H9 (cell line): ENCODE data around the gene NHSL1. TPM values are rescaled to one million over a fixed set of nuclear protein-coding genes. Genes with fewer than 3 reads are reported as not detected.

Experiments
- DNase-seq: peaks from one replicate; pipeline ENCODE4 v3.0.0-alpha.2; 2017
- H2AFZ ChIP-seq: one replicate; pipeline ENCODE4 v1.6.1; 2013; ENCODE audit warnings: mild to moderate bottlenecking, low read length, control low read depth, moderate library complexity
- H2AK5ac ChIP-seq: 2 replicates; pipeline ENCODE4 v1.6.1; 2013; ENCODE audit warnings: low read length, control low read depth, mixed read lengths; ENCODE audit not compliant: insufficient read length
- H2BK120ac ChIP-seq: one replicate; pipeline ENCODE4 v1.6.1; 2013; ENCODE audit warnings: low read depth, mild to moderate bottlenecking, low read length, control low read depth, inconsistent platforms; ENCODE audit not compliant: poor library complexity, severe bottlenecking
- H2BK12ac ChIP-seq: 2 replicates; pipeline ENCODE4 v1.6.1; 2013; ENCODE audit warnings: low read length, control low read depth, mixed read lengths, low read depth; ENCODE audit not compliant: insufficient read length
- H2BK15ac ChIP-seq: 2 replicates; pipeline ENCODE4 v1.6.1; 2013; ENCODE audit warnings: low read depth, low read length, control low read depth
- H2BK20ac ChIP-seq: one replicate; pipeline ENCODE4 v1.6.1; 2013; ENCODE audit warnings: low read depth, mild to moderate bottlenecking, low read length, control low read depth, inconsistent platforms; ENCODE audit not compliant: poor library complexity, severe bottlenecking
- H2BK5ac ChIP-seq: 2 replicates; pipeline ENCODE4 v1.6.1; 2013; ENCODE audit warnings: low read length, control low read depth, mixed read lengths; ENCODE audit not compliant: insufficient read length
- H3K14ac ChIP-seq: 2 replicates; pipeline ENCODE4 v1.6.1; 2013; ENCODE audit warnings: low read length, control low read depth; ENCODE audit not compliant: insufficient read depth
- H3K18ac ChIP-seq: 2 replicates; pipeline ENCODE4 v1.6.1; 2013; ENCODE audit warnings: low read depth, mild to moderate bottlenecking, mixed read lengths, low read length, control low read depth; ENCODE audit not compliant: insufficient read length
- H3K23ac ChIP-seq: 2 replicates; pipeline ENCODE4 v1.6.1; 2013; ENCODE audit warnings: low read length, control low read depth, mixed read lengths, low read depth; ENCODE audit not compliant: insufficient read length
- H3K23me2 ChIP-seq: 2 replicates; pipeline ENCODE4 v1.6.1; 2013; ENCODE audit warnings: low read depth, mild to moderate bottlenecking, mixed read lengths, low read length, control low read depth; ENCODE audit not compliant: insufficient read length, poor library complexity, severe bottlenecking
- H3K27ac ChIP-seq: 2 replicates; pipeline ENCODE4 v1.5.1; 2013; ENCODE audit warnings: low read length, control low read depth, mixed read lengths, low read depth; ENCODE audit not compliant: insufficient read length
- H3K27me3 ChIP-seq: 2 replicates; pipeline ENCODE4 v1.6.1; 2013; ENCODE audit warnings: low read length, control low read depth, inconsistent platforms; ENCODE audit not compliant: insufficient read depth
- H3K4ac ChIP-seq: 2 replicates; pipeline ENCODE4 v1.6.1; 2013; ENCODE audit warnings: low read depth, mild to moderate bottlenecking, control low read depth, inconsistent platforms, low read length, moderate library complexity
- H3K4me1 ChIP-seq: 2 replicates; pipeline ENCODE4 v1.6.1; 2013; ENCODE audit warnings: low read length, control low read depth, inconsistent platforms; ENCODE audit not compliant: insufficient read depth
- H3K4me2 ChIP-seq: 2 replicates; pipeline ENCODE4 v1.6.1; 2013; ENCODE audit warnings: low read length, control low read depth, mixed read lengths; ENCODE audit not compliant: insufficient read length, insufficient read depth
- H3K56ac ChIP-seq: 2 replicates; pipeline ENCODE4 v1.6.1; 2013; ENCODE audit warnings: low read depth, mild to moderate bottlenecking, mixed read lengths, low read length, control low read depth; ENCODE audit not compliant: insufficient read length
- H3K79me1 ChIP-seq: 2 replicates; pipeline ENCODE4 v1.6.1; 2013; ENCODE audit warnings: low read depth, mild to moderate bottlenecking, moderate library complexity, low read length, control low read depth, inconsistent platforms; ENCODE audit not compliant: insufficient read depth, poor library complexity, severe bottlenecking
- H3K79me2 ChIP-seq: 2 replicates; pipeline ENCODE4 v1.6.1; 2013; ENCODE audit warnings: low read length, control low read depth, inconsistent platforms; ENCODE audit not compliant: insufficient read depth
- H3K9ac ChIP-seq: 2 replicates; pipeline ENCODE4 v1.6.1; 2013; ENCODE audit warnings: low read length, control low read depth, mixed read lengths; ENCODE audit not compliant: insufficient read length; ENCODE audit errors: extremely low read depth
- H3K9me3 ChIP-seq: one replicate; pipeline ENCODE4 v1.6.1; 2013; ENCODE audit warnings: low read depth, low read length, inconsistent platforms; ENCODE audit not compliant: control insufficient read depth
- H3T11ph ChIP-seq: one replicate; pipeline ENCODE4 v1.6.1; 2013; ENCODE audit warnings: mild to moderate bottlenecking, low read length, control low read depth, inconsistent platforms
- H4K20me1 ChIP-seq: one replicate; pipeline ENCODE4 v1.6.1; 2013; ENCODE audit not compliant: control insufficient read depth, insufficient read length, insufficient read depth
- H4K5ac ChIP-seq: 2 replicates; pipeline ENCODE4 v1.6.1; 2013; ENCODE audit warnings: low read depth, mild to moderate bottlenecking, mixed read lengths, low read length, control low read depth; ENCODE audit not compliant: insufficient read length
- H4K8ac ChIP-seq: replicated peaks from 2 replicates; pipeline ENCODE4 v1.6.1; 2013; ENCODE audit warnings: low read length, control low read depth, mixed read lengths, low read depth; ENCODE audit not compliant: insufficient read length
- H4K91ac ChIP-seq: 2 replicates; pipeline ENCODE4 v1.6.1; 2013; ENCODE audit warnings: low read depth, mild to moderate bottlenecking, moderate library complexity, mixed read lengths, low read length, control low read depth; ENCODE audit not compliant: insufficient read length
- H3K27ac Mint-ChIP-seq, 3 experiments: 2 replicates in 2 of 3; 3 replicates in 1 of 3; pipeline ENCODE4 v1.8.0; 2020 to 2021; ENCODE audit warnings: mixed read lengths in 3 of 3, mild to moderate bottlenecking in 1 of 3, moderate library complexity in 1 of 3
- H3K27me3 Mint-ChIP-seq: 2 replicates; pipeline ENCODE4 v1.8.0; 2021; ENCODE audit warnings: low read depth, mild to moderate bottlenecking, moderate library complexity, mixed read lengths
- H3K36me3 Mint-ChIP-seq, 3 experiments: 2 replicates in 2 of 3; 3 replicates in 1 of 3; pipeline ENCODE4 v1.8.0; 2020 to 2021; ENCODE audit warnings: low read depth in 3 of 3, mixed read lengths in 3 of 3; ENCODE audit not compliant: insufficient read depth in 1 of 3
- H3K4me1 Mint-ChIP-seq, 2 experiments: 2 replicates each; pipeline ENCODE4 v1.8.0; 2020; ENCODE audit warnings: mixed read lengths in 2 of 2
- H3K4me3 Mint-ChIP-seq, 2 experiments: 2 replicates in 1 of 2; 3 replicates in 1 of 2; pipeline ENCODE4 v1.8.0; 2020 to 2021; ENCODE audit warnings: mild to moderate bottlenecking in 2 of 2, mixed read lengths in 2 of 2, moderate library complexity in 1 of 2
- H3K9me3 Mint-ChIP-seq, 2 experiments: 2 replicates in 1 of 2; 3 replicates in 1 of 2; pipeline ENCODE4 v1.8.0; 2020; ENCODE audit warnings: mild to moderate bottlenecking in 2 of 2, mixed read lengths in 2 of 2, moderate library complexity in 1 of 2
- CTCF ChIP-seq: fragments of 200-600 bp; sonication (generic); conservative IDR thresholded peaks from 3 replicates; pipeline ENCODE4 v1.8.0; 2021; ENCODE audit warnings: antibody characterized with exemption, mild to moderate bottlenecking
- WGBS: extraction: QIAGEN DNeasy Blood & Tissue Kit; methylation state at CpG from one replicate; pipeline ENCODE4 v1.1.7; 2013; ENCODE audit warnings: missing lambda C conversion rate, low lambda C conversion rate, mixed read lengths; ENCODE audit not compliant: insufficient read length; ENCODE audit errors: extremely low coverage; 5-methylcytosine and 5-hydroxymethylcytosine counted together
- total RNA-seq: library from RNA; stranded (reverse); gene quantifications from 2 replicates; pipeline ENCODE4 v1.2.1, GENCODE V29; 2021

Gene NHSL1
- total RNA-seq, 1 experiment from 2014 or later = 28.7 TPM

GRCh38 chr6:138456401-138456790, 42.9 kb downstream of the NHSL1 start:
- no CpG with 5 or more reads among the region's 6 CpGs for WGBS
- no peak overlapping the region for H2BK12ac ChIP-seq
- H2AK5ac ChIP-seq = no peak overlapping the region
- Mint-ChIP-seq H3K4me1 (no peaks in the 10 kb centered on the region), H3K9me3 (no peaks in the 10 kb centered on the region), H3K27me3 (no peaks in the 10 kb centered on the region), H3K36me3 (peaks cover 0 to 2% (median 0%) of the 10 kb centered on the region in 3 experiments; a peak in 2 of 7 replicates), H3K27ac (no peak overlapping the region; a peak in 1 of 7 replicates), H3K4me3 (no peak overlapping the region)
- no peaks in the 10 kb centered on the region for H3K23me2 ChIP-seq
- TF ChIP-seq CTCF = no peak
- no peak overlapping the region for H3K14ac ChIP-seq
- H3K4ac ChIP-seq = no peak overlapping the region
- H4K5ac ChIP-seq = no peak overlapping the region
- no peak overlapping the region for H4K91ac ChIP-seq
- H4K8ac ChIP-seq = no peak overlapping the region
- no peak overlapping the region for H2BK20ac ChIP-seq
- no peaks in the 10 kb centered on the region for H4K20me1 ChIP-seq
- no peak overlapping the region for H3K18ac ChIP-seq
- no peak overlapping the region for H2BK5ac ChIP-seq
- no peak overlapping the region for H2BK120ac ChIP-seq
- DNase-seq = no peak
- H3K4me1 ChIP-seq = no peaks in the 10 kb centered on the region
- no peak overlapping the region for H3K9ac ChIP-seq
- H3K56ac ChIP-seq = no peak overlapping the region
- no peaks in the 10 kb centered on the region for H3K79me1 ChIP-seq
- H3T11ph ChIP-seq = no peak overlapping the region
- H3K27me3 ChIP-seq = no peaks in the 10 kb centered on the region
- no peak overlapping the region for H3K23ac ChIP-seq
- no peak overlapping the region for H3K4me2 ChIP-seq
- H2BK15ac ChIP-seq = no peak overlapping the region
- H3K27ac ChIP-seq = no peak overlapping the region
- H3K9me3 ChIP-seq = no peaks in the 10 kb centered on the region
- no peaks in the 10 kb centered on the region for H3K79me2 ChIP-seq
- H2AFZ ChIP-seq = no peak overlapping the region
